ENCODE results near the gene SERTAD3. TPM values are rescaled to one million over a fixed set of nuclear protein-coding genes. Genes with fewer than 3 reads are reported as not detected.

SERTAD3 gene
- polyA plus RNA-seq, 1 of the 3 experiments (the other 2 are of a cell fraction), result 11.3 TPM

GRCh38 chr19:40453151-40453735 is 9.1 kb upstream of the SERTAD3 start:
- ChIA-PET POLR2A (no interaction called here), CTCF (interaction anchor here (0.7 to 6.2 kb wide), 4 partner anchors 8 to 181 kb away, joined by 3 to 49 read pairs (median 5); partner anchors contain the start of gene SERTAD3)
- H3F3A ChIP-seq (replicated peaks; ENCODE audit: insufficient read depth), result peaks cover 5% of the 10 kb centered on the region
- H3K36me3 ChIP-seq (replicated peaks in 1 of 2; ENCODE audit: control insufficient read depth in 1 of 2, insufficient read depth in 2 of 2, low read length in 1 of 2), result peaks cover 0 to 3% of the 10 kb centered on the region in 2 experiments
- no peaks in the 10 kb centered on the region for H4K20me1 ChIP-seq (ENCODE audit: insufficient read depth)
- TF ChIP-seq NRF1 (IDR thresholded peaks at IDR 0.05; ENCODE audit: low read depth, low read length) (no peak), NFIC (IDR thresholded peaks at IDR 0.05; ENCODE audit: borderline replicate concordance) (no peak), IRF3 (IDR thresholded peaks at IDR 0.05; ENCODE audit: low read depth, low read length) (no peak), USF2 (IDR thresholded peaks at IDR 0.05; ENCODE audit: borderline replicate concordance, low read depth, low read length) (no peak), EZH2phosphoT487 (IDR thresholded peaks at IDR 0.05; ENCODE audit: borderline replicate concordance, low read depth) (no peak), RCOR1 (IDR thresholded peaks at IDR 0.05; ENCODE audit: low read length) (no peak), ZBTB33 (IDR thresholded peaks at IDR 0.05; ENCODE audit: borderline replicate concordance, low read depth) (no peak), SMC3 (IDR thresholded peaks at IDR 0.05; ENCODE audit: low read depth, low read length) (no peak), MAX (IDR thresholded peaks at IDR 0.05; ENCODE audit: low read depth) (no peak), SIN3A (IDR thresholded peaks at IDR 0.05; ENCODE audit: borderline replicate concordance, low read depth, low read length) (no peak), TCF12 (IDR thresholded peaks at IDR 0.05) (no peak)
- H3K79me2 ChIP-seq (ENCODE audit: insufficient read depth), result no peaks in the 10 kb centered on the region
- H3K9ac ChIP-seq, result no peak overlapping the region
- no peak overlapping the region for H3K4me3 ChIP-seq (ENCODE audit: low read depth in 2 of 2, low read length in 1 of 2)
- WGBS (ENCODE audit: low lambda C conversion rate), result 92% methylated on average over 5 of the region's 5 CpGs
- H3K9me2 ChIP-seq, result no peaks in the 10 kb centered on the region
- no peaks in the 10 kb centered on the region for H3K4me1 ChIP-seq (ENCODE audit: control insufficient read depth in 1 of 2, insufficient read depth in 2 of 2, low read depth in 1 of 2, low read length in 1 of 2)
- no peaks in the 10 kb centered on the region for H3K9me3 ChIP-seq
- no peaks in the 10 kb centered on the region for H3K27me3 ChIP-seq (ENCODE audit: insufficient read depth)
- DNase-seq, result no peak
- no peak overlapping the region for H3K27ac ChIP-seq (ENCODE audit: low read depth in 2 of 2, low read length in 1 of 2)
- no peak overlapping the region for H3K4me2 ChIP-seq
- no peak overlapping the region for H2AFZ ChIP-seq (ENCODE audit: low read depth)

GRCh38 chr19:40452016-40452415 is 7.9 kb upstream of the SERTAD3 start:
- H3K36me3 ChIP-seq (replicated peaks in 1 of 2; ENCODE audit: control insufficient read depth in 1 of 2, insufficient read depth in 2 of 2, low read length in 1 of 2), result peaks cover 0 to 3% of the 10 kb centered on the region in 2 experiments
- no peaks in the 10 kb centered on the region for H3K9me2 ChIP-seq
- ChIA-PET POLR2A (no interaction called here), CTCF (interaction anchor here (6.2 kb wide), 1 partner anchor 12 kb away, joined by 49 read pairs; no protein-coding TSS in a partner anchor)
- no peak overlapping the region for H2AFZ ChIP-seq (ENCODE audit: low read depth)
- no peak overlapping the region for H3K4me2 ChIP-seq
- peaks cover 5% of the 10 kb centered on the region for H3F3A ChIP-seq (replicated peaks; ENCODE audit: insufficient read depth)
- H3K27me3 ChIP-seq (ENCODE audit: insufficient read depth), result no peaks in the 10 kb centered on the region
- H3K79me2 ChIP-seq (ENCODE audit: insufficient read depth), result no peaks in the 10 kb centered on the region
- 69% methylated on average over 5 of the region's 5 CpGs for WGBS (ENCODE audit: low lambda C conversion rate)
- H3K4me1 ChIP-seq (ENCODE audit: control insufficient read depth in 1 of 2, insufficient read depth in 2 of 2, low read depth in 1 of 2, low read length in 1 of 2), result no peaks in the 10 kb centered on the region
- no peak overlapping the region for H3K27ac ChIP-seq (ENCODE audit: low read depth in 2 of 2, low read length in 1 of 2)
- no peak overlapping the region for H3K4me3 ChIP-seq (ENCODE audit: low read depth in 2 of 2, low read length in 1 of 2)
- no peak for DNase-seq
- H4K20me1 ChIP-seq (ENCODE audit: insufficient read depth), result no peaks in the 10 kb centered on the region
- no peak overlapping the region for H3K9ac ChIP-seq
- no peaks in the 10 kb centered on the region for H3K9me3 ChIP-seq
- no peak for TF ChIP-seq CHD2 (IDR thresholded peaks at IDR 0.05; ENCODE audit: low read length, partially characterized antibody)
- no peak for TF ChIP-seq SMC3 (IDR thresholded peaks at IDR 0.05; ENCODE audit: low read depth, low read length)
- TF ChIP-seq CTCF (IDR thresholded peaks at IDR 0.05), result no peak
- TF ChIP-seq RCOR1 (IDR thresholded peaks at IDR 0.05; ENCODE audit: low read length), result no peak
- no peak for TF ChIP-seq EZH2phosphoT487 (IDR thresholded peaks at IDR 0.05; ENCODE audit: borderline replicate concordance, low read depth)
- TF ChIP-seq GABPA (IDR thresholded peaks at IDR 0.05; ENCODE audit: low read depth), result no peak
- no peak for TF ChIP-seq SIN3A (IDR thresholded peaks at IDR 0.05; ENCODE audit: borderline replicate concordance, low read depth, low read length)
- TF ChIP-seq IRF3 (IDR thresholded peaks at IDR 0.05; ENCODE audit: low read depth, low read length), result no peak
- no peak for TF ChIP-seq FOXM1 (IDR thresholded peaks at IDR 0.05; ENCODE audit: low read depth)
- no peak for TF ChIP-seq PBX3 (IDR thresholded peaks at IDR 0.05)
- no peak for TF ChIP-seq GATA2 (CRISPR knock-in tag; IDR thresholded peaks at IDR 0.05)

Data from SK-N-SH (cell line).